Measurements from ENCODE around the gene DZIP1. TPM values are rescaled to one million over a fixed set of nuclear protein-coding genes. Genes with fewer than 3 reads are reported as not detected.

Gene DZIP1
- total RNA-seq, 1 donor from 2014 or later: 62.8 TPM

GRCh38 chr13:95628488-95628887 lies 16.0 kb downstream of the DZIP1 start:
- H3K4me3 Mint-ChIP-seq: no peak overlapping the region
- TF ChIP-seq CTCF (IDR thresholded peaks at IDR 0.05; ENCODE audit: unreplicated experiment): no peak
- H3K4me1 Mint-ChIP-seq: no peaks in the 10 kb centered on the region
- H3K27me3 Mint-ChIP-seq (ENCODE audit: low read depth): no peaks in the 10 kb centered on the region
- no peak overlapping the region for H3K27ac Mint-ChIP-seq
- DNase-seq (ENCODE audit: low spot score in 2 of 2, unreplicated experiment in 2 of 2): no peak
- peaks cover 68% of the 10 kb centered on the region for H3K36me3 Mint-ChIP-seq
- H3K9me3 Mint-ChIP-seq: peaks cover 16% of the 10 kb centered on the region

GRCh38 chr13:95627590-95627989 lies 16.9 kb downstream of the DZIP1 start:
- TF ChIP-seq CTCF (IDR thresholded peaks at IDR 0.05; ENCODE audit: unreplicated experiment): no peak
- no peak for DNase-seq (ENCODE audit: low spot score in 2 of 2, unreplicated experiment in 2 of 2)
- peaks cover 66% of the 10 kb centered on the region for H3K36me3 Mint-ChIP-seq
- H3K27me3 Mint-ChIP-seq (ENCODE audit: low read depth): no peaks in the 10 kb centered on the region
- no peak overlapping the region for H3K4me3 Mint-ChIP-seq
- H3K4me1 Mint-ChIP-seq: peaks cover 3% of the 10 kb centered on the region
- no peak overlapping the region for H3K27ac Mint-ChIP-seq
- peaks cover 16% of the 10 kb centered on the region for H3K9me3 Mint-ChIP-seq

- no peak overlapping the region for H3K27ac Mint-ChIP-seq
Observed at GRCh38 chr13:95626768-95627167, 17.7 kb downstream of the DZIP1 start.

GRCh38 chr13:95624020-95624419 lies 20.5 kb downstream of the DZIP1 start:
- DNase-seq (ENCODE audit: low spot score in 2 of 2, unreplicated experiment in 2 of 2): no peak
- Mint-ChIP-seq H3K27me3 (ENCODE audit: low read depth) (no peaks in the 10 kb centered on the region), H3K27ac (no peak overlapping the region), H3K4me3 (no peak overlapping the region), H3K4me1 (peaks cover 3% of the 10 kb centered on the region), H3K9me3 (peaks cover 16% of the 10 kb centered on the region), H3K36me3 (peaks cover 65% of the 10 kb centered on the region)
- peak; percentile 66 for TF ChIP-seq CTCF (IDR thresholded peaks at IDR 0.05; ENCODE audit: unreplicated experiment)

More at GRCh38 chr13:95626768-95627167, 17.7 kb downstream of the DZIP1 start:
- peaks cover 16% of the 10 kb centered on the region for H3K9me3 Mint-ChIP-seq
- TF ChIP-seq CTCF (IDR thresholded peaks at IDR 0.05; ENCODE audit: unreplicated experiment): no peak
- H3K27me3 Mint-ChIP-seq (ENCODE audit: low read depth): no peaks in the 10 kb centered on the region
- peaks cover 67% of the 10 kb centered on the region for H3K36me3 Mint-ChIP-seq
- H3K4me1 Mint-ChIP-seq: peaks cover 3% of the 10 kb centered on the region
- H3K4me3 Mint-ChIP-seq: no peak overlapping the region
- DNase-seq (ENCODE audit: low spot score in 2 of 2, unreplicated experiment in 2 of 2): no peak

- H3K9me3 Mint-ChIP-seq: peaks cover 11% of the 10 kb centered on the region
- no peaks in the 10 kb centered on the region for H3K27me3 Mint-ChIP-seq (ENCODE audit: low read depth)
- peak overlapping the region; percentile 30 for H3K27ac Mint-ChIP-seq
- no peak for TF ChIP-seq CTCF (IDR thresholded peaks at IDR 0.05; ENCODE audit: unreplicated experiment)
- H3K36me3 Mint-ChIP-seq: peaks cover 66% of the 10 kb centered on the region
- DNase-seq (ENCODE audit: low spot score in 2 of 2, unreplicated experiment in 2 of 2): no peak
- peaks cover 3% of the 10 kb centered on the region for H3K4me1 Mint-ChIP-seq
- H3K4me3 Mint-ChIP-seq: no peak overlapping the region
Observed at GRCh38 chr13:95623141-95623540, 21.4 kb downstream of the DZIP1 start.

All from mesothelial cell of epicardium (in vitro differentiated cells).